Smooth muscle cell of the coronary artery (primary cell): ENCODE data around the gene CPNE8. TPM values are rescaled to one million over a fixed set of nuclear protein-coding genes. Genes with fewer than 3 reads are reported as not detected.

Source experiments
- total RNA-seq: library from RNA; depleted of rRNA; stranded (reverse); fragments of >200 nt; gene quantifications from 2 replicates; pipeline ENCODE4 v1.2.3, GENCODE V29; 2014; ENCODE audit warnings: low replicate concordance

Gene CPNE8
- 6.5 and 10.8 TPM in 2 replicates for total RNA-seq

DNA sequence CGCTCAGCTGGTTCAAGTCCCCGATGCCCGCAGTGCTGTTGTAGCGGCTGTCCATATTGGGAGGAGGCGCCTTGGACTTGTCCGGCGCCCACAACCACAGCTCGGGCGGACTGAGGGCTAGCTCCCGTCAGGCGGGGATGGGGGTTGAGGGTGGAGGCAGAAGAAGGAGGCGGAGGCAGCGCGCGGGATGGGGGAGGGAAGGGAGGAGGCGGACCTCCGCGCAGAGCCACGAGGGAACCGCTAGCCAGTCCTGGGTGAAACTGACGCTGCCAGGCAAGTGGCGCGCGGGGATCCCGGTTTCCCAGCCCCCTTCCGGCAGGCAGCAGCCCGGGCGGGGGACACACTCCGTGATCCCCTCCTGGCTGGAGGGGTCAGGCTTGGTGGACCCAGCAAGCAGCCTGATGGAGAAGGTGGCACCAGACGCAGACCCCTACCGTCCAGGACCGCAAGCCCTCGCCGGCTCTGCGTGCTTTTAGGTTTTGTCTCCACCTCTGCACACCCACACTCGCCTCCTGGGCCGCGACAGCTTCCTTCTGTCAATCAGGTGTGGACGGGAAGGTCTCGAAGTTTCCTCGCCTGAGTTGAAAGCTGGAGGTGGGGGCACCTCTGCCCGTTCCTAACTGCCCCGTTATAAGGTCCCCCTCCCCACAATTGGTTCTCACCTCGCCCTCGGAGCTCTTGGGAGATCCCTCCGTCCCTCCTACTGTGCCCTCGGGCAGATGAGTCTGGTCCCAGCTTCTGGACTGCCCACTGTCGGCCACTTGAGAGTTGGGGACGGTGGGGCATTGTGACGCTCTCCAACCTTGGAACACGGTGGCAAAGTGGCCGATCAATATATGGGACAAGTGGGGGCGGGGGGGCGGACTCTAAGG lies at the start of gene CPNE8:
TSS of gene CPNE8 (minus strand) at position 112 of the 872 bp plus-strand sequence. CDS start at position 55, 57 bp downstream.

